HepG2 (cell line): ENCODE data around the gene HNRNPUL2. TPM values are rescaled to one million over a fixed set of nuclear protein-coding genes. Genes with fewer than 3 reads are reported as not detected.

Experiments
- ATF7 ChIP-seq, 2 experiments: fragments of 450-650 bp in 1 of 2; sonication (generic) in 1 of 2; formaldehyde crosslinking in 1 of 2; IDR thresholded peaks; 2 replicates each; pipeline versions ENCODE4 v1.4.0 to v1.6.1; 2016 to 2020; ENCODE audit warnings: antibody characterized with exemption in 1 of 2, mild to moderate bottlenecking in 1 of 2, missing genetic modification reagents in 1 of 2
- DNMT1 ChIP-seq: sonication (generic); formaldehyde crosslinking; IDR thresholded peaks from 2 replicates; pipeline ENCODE4 v1.5.1; 2020; ENCODE audit warnings: mild to moderate bottlenecking, missing genetic modification reagents
- GLI4 ChIP-seq: sonication (generic); formaldehyde crosslinking; IDR thresholded peaks from 2 replicates; pipeline ENCODE4 v1.5.1; 2020; ENCODE audit warnings: missing genetic modification reagents, mild to moderate bottlenecking, moderate library complexity, borderline replicate concordance
- MBNL3 ChIP-seq: fragments of 250-450 bp; sonication (Bioruptor Pico); conservative IDR thresholded peaks from 2 replicates; pipeline ENCODE4 v1.8.0; 2022; ENCODE audit warnings: mild to moderate bottlenecking, inconsistent platforms
- SSRP1 ChIP-seq: IDR thresholded peaks from 2 replicates; pipeline ENCODE4 v1.6.1; 2016; ENCODE audit warnings: control low read depth
- ZKSCAN8 ChIP-seq: IDR thresholded peaks from 2 replicates; pipeline ENCODE4 v1.6.1; 2016; ENCODE audit warnings: borderline replicate concordance, missing genetic modification reagents, missing compliant biosample characterization
- ZMAT5 ChIP-seq: sonication (generic); formaldehyde crosslinking; IDR thresholded peaks from 2 replicates; pipeline ENCODE4 v1.5.0; 2020; ENCODE audit warnings: mild to moderate bottlenecking, low read depth, missing genetic modification reagents, borderline replicate concordance
- ZNF710 ChIP-seq: sonication (generic); formaldehyde crosslinking; IDR thresholded peaks from 2 replicates; pipeline ENCODE4 v1.5.0; 2020; ENCODE audit warnings: mild to moderate bottlenecking, missing genetic modification reagents, borderline replicate concordance
- polyA plus RNA-seq, 8 experiments: library from polyadenylated mRNA; depleted of rRNA in 3 of 8; stranded (reverse) in 7 of 8; unstranded in 1 of 8; fragments of >200 nt; fragmentation: Illumina TruSeq in 4 of 8; extraction: Trizol in 4 of 8; gene quantifications; 2 replicates each; pipeline versions ENCODE4 v1.2.1 to v1.2.3, GENCODE V29; 2011 to 2016; ENCODE audit warnings: low read depth in 4 of 8, missing spikeins in 1 of 8, mixed read lengths in 1 of 8; ENCODE audit not compliant: insufficient read depth in 1 of 8
- total RNA-seq, 5 experiments: library from RNA; depleted of rRNA; stranded (reverse); fragments of >200 nt; fragmentation: Illumina TruSeq; extraction: Trizol; gene quantifications; 2 replicates each; pipeline ENCODE4 v1.2.3, GENCODE V29; 2016; ENCODE audit warnings: low read depth in 1 of 5
- TF ChIP-seq, protein P1 (sequence below): sonication (generic); formaldehyde crosslinking; IDR thresholded peaks from 2 replicates; pipeline ENCODE4 v1.4.0; 2020; ENCODE audit warnings: missing genetic modification reagents, borderline replicate concordance
- TF ChIP-seq, protein P2 (sequence below): sonication (generic); formaldehyde crosslinking; conservative IDR thresholded peaks from 2 replicates; pipeline ENCODE4 v1.8.0; 2022; ENCODE audit warnings: missing genetic modification reagents

Gene HNRNPUL2
- total and polyA plus RNA-seq, 2 of the 13 experiments (the other 11 are each of a cell fraction or from before 2014, with no cell fraction given): 8.4 to 9.6 TPM

GRCh38 chr11:62687508-62688396 is 39.5 kb downstream of the HNRNPUL2 start (continued):
- TF ChIP-seq, protein P1, sequence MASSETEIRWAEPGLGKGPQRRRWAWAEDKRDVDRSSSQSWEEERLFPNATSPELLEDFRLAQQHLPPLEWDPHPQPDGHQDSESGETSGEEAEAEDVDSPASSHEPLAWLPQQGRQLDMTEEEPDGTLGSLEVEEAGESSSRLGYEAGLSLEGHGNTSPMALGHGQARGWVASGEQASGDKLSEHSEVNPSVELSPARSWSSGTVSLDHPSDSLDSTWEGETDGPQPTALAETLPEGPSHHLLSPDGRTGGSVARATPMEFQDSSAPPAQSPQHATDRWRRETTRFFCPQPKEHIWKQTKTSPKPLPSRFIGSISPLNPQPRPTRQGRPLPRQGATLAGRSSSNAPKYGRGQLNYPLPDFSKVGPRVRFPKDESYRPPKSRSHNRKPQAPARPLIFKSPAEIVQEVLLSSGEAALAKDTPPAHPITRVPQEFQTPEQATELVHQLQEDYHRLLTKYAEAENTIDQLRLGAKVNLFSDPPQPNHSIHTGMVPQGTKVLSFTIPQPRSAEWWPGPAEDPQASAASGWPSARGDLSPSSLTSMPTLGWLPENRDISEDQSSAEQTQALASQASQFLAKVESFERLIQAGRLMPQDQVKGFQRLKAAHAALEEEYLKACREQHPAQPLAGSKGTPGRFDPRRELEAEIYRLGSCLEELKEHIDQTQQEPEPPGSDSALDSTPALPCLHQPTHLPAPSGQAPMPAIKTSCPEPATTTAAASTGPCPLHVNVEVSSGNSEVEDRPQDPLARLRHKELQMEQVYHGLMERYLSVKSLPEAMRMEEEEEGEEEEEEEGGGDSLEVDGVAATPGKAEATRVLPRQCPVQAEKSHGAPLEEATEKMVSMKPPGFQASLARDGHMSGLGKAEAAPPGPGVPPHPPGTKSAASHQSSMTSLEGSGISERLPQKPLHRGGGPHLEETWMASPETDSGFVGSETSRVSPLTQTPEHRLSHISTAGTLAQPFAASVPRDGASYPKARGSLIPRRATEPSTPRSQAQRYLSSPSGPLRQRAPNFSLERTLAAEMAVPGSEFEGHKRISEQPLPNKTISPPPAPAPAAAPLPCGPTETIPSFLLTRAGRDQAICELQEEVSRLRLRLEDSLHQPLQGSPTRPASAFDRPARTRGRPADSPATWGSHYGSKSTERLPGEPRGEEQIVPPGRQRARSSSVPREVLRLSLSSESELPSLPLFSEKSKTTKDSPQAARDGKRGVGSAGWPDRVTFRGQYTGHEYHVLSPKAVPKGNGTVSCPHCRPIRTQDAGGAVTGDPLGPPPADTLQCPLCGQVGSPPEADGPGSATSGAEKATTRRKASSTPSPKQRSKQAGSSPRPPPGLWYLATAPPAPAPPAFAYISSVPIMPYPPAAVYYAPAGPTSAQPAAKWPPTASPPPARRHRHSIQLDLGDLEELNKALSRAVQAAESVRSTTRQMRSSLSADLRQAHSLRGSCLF (CRISPR knock-in tag): no peak
- TF ChIP-seq SSRP1: no peak
- TF ChIP-seq ZKSCAN8 (CRISPR knock-in tag): no peak
- TF ChIP-seq, protein P2, sequence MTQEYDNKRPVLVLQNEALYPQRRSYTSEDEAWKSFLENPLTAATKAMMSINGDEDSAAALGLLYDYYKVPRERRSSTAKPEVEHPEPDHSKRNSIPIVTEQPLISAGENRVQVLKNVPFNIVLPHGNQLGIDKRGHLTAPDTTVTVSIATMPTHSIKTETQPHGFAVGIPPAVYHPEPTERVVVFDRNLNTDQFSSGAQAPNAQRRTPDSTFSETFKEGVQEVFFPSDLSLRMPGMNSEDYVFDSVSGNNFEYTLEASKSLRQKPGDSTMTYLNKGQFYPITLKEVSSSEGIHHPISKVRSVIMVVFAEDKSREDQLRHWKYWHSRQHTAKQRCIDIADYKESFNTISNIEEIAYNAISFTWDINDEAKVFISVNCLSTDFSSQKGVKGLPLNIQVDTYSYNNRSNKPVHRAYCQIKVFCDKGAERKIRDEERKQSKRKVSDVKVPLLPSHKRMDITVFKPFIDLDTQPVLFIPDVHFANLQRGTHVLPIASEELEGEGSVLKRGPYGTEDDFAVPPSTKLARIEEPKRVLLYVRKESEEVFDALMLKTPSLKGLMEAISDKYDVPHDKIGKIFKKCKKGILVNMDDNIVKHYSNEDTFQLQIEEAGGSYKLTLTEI (CRISPR knock-in tag): no peak
- TF ChIP-seq ZMAT5 (CRISPR knock-in tag): no peak
- TF ChIP-seq DNMT1 (CRISPR knock-in tag): no peak
- TF ChIP-seq GLI4 (CRISPR knock-in tag): no peak
- TF ChIP-seq MBNL3 (CRISPR knock-in tag): no peak
- no peak for TF ChIP-seq ZNF710
- no peak for TF ChIP-seq ATF7 (IDR thresholded peaks at IDR 0.05)
- no peak for TF ChIP-seq ATF7 (CRISPR knock-in tag; IDR thresholded peaks at IDR 0.05)
